GM18508 (cell line): ENCODE results near the gene ERC2.
"Not testable (repeated sequence)": the region's sequence is repeated elsewhere in the genome, so short reads cannot be mapped to it uniquely, and the experiment has no call there.

ENCODE experiments used
- ATAC-seq: cut with Tn5 transposase; IDR thresholded peaks from one replicate; pipeline ENCODE4 v1.9.1; 2021; ENCODE audit warnings: moderate number of reproducible peaks; ENCODE audit not compliant: insufficient read depth, unreplicated experiment

The ERC2 gene

GRCh38 chr3:56096999-56097398 is 371.3 kb downstream of the ERC2 start:
- no peak for ATAC-seq

GRCh38 chr3:56094170-56094569 is 374.1 kb downstream of the ERC2 start:
- ATAC-seq = no peak

GRCh38 chr3:56089739-56090138 is 378.5 kb downstream of the ERC2 start:
- no peak for ATAC-seq

GRCh38 chr3:56087451-56088053 is 380.7 kb downstream of the ERC2 start:
- no peak for ATAC-seq

- no peak for ATAC-seq
Measured at GRCh38 chr3:56086355-56086754, 381.9 kb downstream of the ERC2 start.

- ATAC-seq = no peak
Measured at GRCh38 chr3:56081246-56081645, 387.0 kb downstream of the ERC2 start.

GRCh38 chr3:56076746-56077145 is 391.5 kb downstream of the ERC2 start:
- ATAC-seq = no peak

- no peak for ATAC-seq
Measured at GRCh38 chr3:56075089-56075488, 393.2 kb downstream of the ERC2 start.

GRCh38 chr3:56069766-56070165 is 398.5 kb downstream of the ERC2 start:
- ATAC-seq = no peak

GRCh38 chr3:56066405-56066804 is 401.9 kb downstream of the ERC2 start:
- not testable (repeated sequence) for ATAC-seq

- ATAC-seq = no peak
Measured at GRCh38 chr3:56064684-56065083, 403.6 kb downstream of the ERC2 start.

GRCh38 chr3:56061279-56061626 is 407.0 kb downstream of the ERC2 start:
- ATAC-seq = no peak

GRCh38 chr3:56060521-56061278 is 407.6 kb downstream of the ERC2 start:
- no peak for ATAC-seq

- no peak for ATAC-seq
Measured at GRCh38 chr3:56059731-56060130, 408.5 kb downstream of the ERC2 start.

GRCh38 chr3:56055951-56056350 is 412.3 kb downstream of the ERC2 start:
- ATAC-seq = no peak

GRCh38 chr3:56055546-56055945 is 412.7 kb downstream of the ERC2 start:
- no peak for ATAC-seq

- ATAC-seq = no peak
Measured at GRCh38 chr3:56054844-56055243, 413.4 kb downstream of the ERC2 start.

GRCh38 chr3:56053727-56054126 is 414.5 kb downstream of the ERC2 start:
- ATAC-seq = no peak

- no peak for ATAC-seq
Measured at GRCh38 chr3:56052188-56052587, 416.1 kb downstream of the ERC2 start.

GRCh38 chr3:56051052-56051451 is 417.2 kb downstream of the ERC2 start:
- ATAC-seq = no peak

GRCh38 chr3:56048946-56049345 is 419.3 kb downstream of the ERC2 start:
- no peak for ATAC-seq

- no peak for ATAC-seq
Measured at GRCh38 chr3:56048331-56048730, 419.9 kb downstream of the ERC2 start.
